ENCODE results near the gene PDLIM7.

The PDLIM7 gene

GRCh38 chr5:177456976-177457851, 40.2 kb downstream of the PDLIM7 start:
- Histone ChIP-seq H3K27me3 (ENCODE audit: control insufficient read depth in 2 of 2, insufficient read depth in 2 of 2, low read length in 2 of 2) (no peaks in the 10 kb centered on the region), H3K4me1 (ENCODE audit: control insufficient read depth in 2 of 2, insufficient read depth in 2 of 2, low read length in 2 of 2) (peaks cover 19 to 23% of the 10 kb centered on the region in 2 donors), H3K36me3 (ENCODE audit: control insufficient read depth in 2 of 2, insufficient read depth in 2 of 2, low read length in 2 of 2) (no peaks in the 10 kb centered on the region), H3K9ac (ENCODE audit: low read depth in 1 of 2, low read length in 2 of 2) (no peak overlapping the region), H3K27ac (ENCODE audit: low read depth in 2 of 2, low read length in 2 of 2) (no peak overlapping the region), H3K9me3 (ENCODE audit: control insufficient read depth in 2 of 2, low read length in 2 of 2) (no peaks in the 10 kb centered on the region), H3K4me3 (ENCODE audit: low read length in 2 of 2) (no peak overlapping the region)

- Histone ChIP-seq H3K27me3 (ENCODE audit: control insufficient read depth in 2 of 2, insufficient read depth in 2 of 2, low read length in 2 of 2) (no peaks in the 10 kb centered on the region), H3K4me1 (ENCODE audit: control insufficient read depth in 2 of 2, insufficient read depth in 2 of 2, low read length in 2 of 2) (peaks cover 19 to 23% of the 10 kb centered on the region in 2 donors), H3K36me3 (ENCODE audit: control insufficient read depth in 2 of 2, insufficient read depth in 2 of 2, low read length in 2 of 2) (no peaks in the 10 kb centered on the region), H3K27ac (ENCODE audit: low read depth in 2 of 2, low read length in 2 of 2) (no peak overlapping the region), H3K9me3 (ENCODE audit: control insufficient read depth in 2 of 2, low read length in 2 of 2) (no peaks in the 10 kb centered on the region), H3K4me3 (ENCODE audit: low read length in 2 of 2) (peak overlapping the region in 1 of 2 donors; percentile 72), H3K9ac (ENCODE audit: low read depth in 1 of 2, low read length in 2 of 2) (no peak overlapping the region)
Measured at GRCh38 chr5:177456591-177456964, 40.8 kb downstream of the PDLIM7 start.

GRCh38 chr5:177455661-177456590, 41.5 kb downstream of the PDLIM7 start:
- peak overlapping the region; percentile 60 to 73 for H3K9ac ChIP-seq (ENCODE audit: low read depth in 1 of 2, low read length in 2 of 2)
- peaks cover 19 to 23% of the 10 kb centered on the region in 2 donors for H3K4me1 ChIP-seq (ENCODE audit: control insufficient read depth in 2 of 2, insufficient read depth in 2 of 2, low read length in 2 of 2)
- no peaks in the 10 kb centered on the region for H3K36me3 ChIP-seq (ENCODE audit: control insufficient read depth in 2 of 2, insufficient read depth in 2 of 2, low read length in 2 of 2)

GRCh38 chr5:177455036-177455660, 42.3 kb downstream of the PDLIM7 start:
- H3K9me3 ChIP-seq (ENCODE audit: control insufficient read depth in 2 of 2, low read length in 2 of 2), result no peaks in the 10 kb centered on the region
- H3K36me3 ChIP-seq (ENCODE audit: control insufficient read depth in 2 of 2, insufficient read depth in 2 of 2, low read length in 2 of 2), result no peaks in the 10 kb centered on the region
- H3K27ac ChIP-seq (ENCODE audit: low read depth in 2 of 2, low read length in 2 of 2), result peak overlapping the region; percentile 74 to 80
- H3K27me3 ChIP-seq (ENCODE audit: control insufficient read depth in 2 of 2, insufficient read depth in 2 of 2, low read length in 2 of 2), result no peaks in the 10 kb centered on the region
- H3K9ac ChIP-seq (ENCODE audit: low read depth in 1 of 2, low read length in 2 of 2), result peak overlapping the region; percentile 60 to 73
- H3K4me3 ChIP-seq (ENCODE audit: low read length in 2 of 2), result peak overlapping the region; percentile 72 to 75
- peaks cover 19 to 23% of the 10 kb centered on the region in 2 donors for H3K4me1 ChIP-seq (ENCODE audit: control insufficient read depth in 2 of 2, insufficient read depth in 2 of 2, low read length in 2 of 2)

More at GRCh38 chr5:177455661-177456590, 41.5 kb downstream of the PDLIM7 start:
- Histone ChIP-seq H3K27me3 (ENCODE audit: control insufficient read depth in 2 of 2, insufficient read depth in 2 of 2, low read length in 2 of 2) (no peaks in the 10 kb centered on the region), H3K9me3 (ENCODE audit: control insufficient read depth in 2 of 2, low read length in 2 of 2) (no peaks in the 10 kb centered on the region), H3K4me3 (ENCODE audit: low read length in 2 of 2) (peak overlapping the region; percentile 72 to 75), H3K27ac (ENCODE audit: low read depth in 2 of 2, low read length in 2 of 2) (peak overlapping the region; percentile 74 to 80)

GRCh38 chr5:177454397-177455035, 42.9 kb downstream of the PDLIM7 start:
- H3K4me3 ChIP-seq (ENCODE audit: low read length in 2 of 2), result peak overlapping the region; percentile 72 to 75
- H3K36me3 ChIP-seq (ENCODE audit: control insufficient read depth in 2 of 2, insufficient read depth in 2 of 2, low read length in 2 of 2), result no peaks in the 10 kb centered on the region
- H3K27me3 ChIP-seq (ENCODE audit: control insufficient read depth in 2 of 2, insufficient read depth in 2 of 2, low read length in 2 of 2), result no peaks in the 10 kb centered on the region
- peak overlapping the region; percentile 74 to 80 for H3K27ac ChIP-seq (ENCODE audit: low read depth in 2 of 2, low read length in 2 of 2)
- peak overlapping the region; percentile 34 to 73 for H3K9ac ChIP-seq (ENCODE audit: low read depth in 1 of 2, low read length in 2 of 2)
- H3K4me1 ChIP-seq (ENCODE audit: control insufficient read depth in 2 of 2, insufficient read depth in 2 of 2, low read length in 2 of 2), result peaks cover 19 to 23% of the 10 kb centered on the region in 2 donors
- no peaks in the 10 kb centered on the region for H3K9me3 ChIP-seq (ENCODE audit: control insufficient read depth in 2 of 2, low read length in 2 of 2)

- Histone ChIP-seq H3K9me3 (ENCODE audit: control insufficient read depth in 2 of 2, low read length in 2 of 2) (no peaks in the 10 kb centered on the region), H3K27ac (ENCODE audit: low read depth in 2 of 2, low read length in 2 of 2) (peak overlapping the region; percentile 38 to 74), H3K36me3 (ENCODE audit: control insufficient read depth in 2 of 2, insufficient read depth in 2 of 2, low read length in 2 of 2) (no peaks in the 10 kb centered on the region), H3K27me3 (ENCODE audit: control insufficient read depth in 2 of 2, insufficient read depth in 2 of 2, low read length in 2 of 2) (peaks cover 0 to 3% of the 10 kb centered on the region in 2 donors), H3K9ac (ENCODE audit: low read depth in 1 of 2, low read length in 2 of 2) (peak overlapping the region in 1 of 2 donors; percentile 73), H3K4me1 (ENCODE audit: control insufficient read depth in 2 of 2, insufficient read depth in 2 of 2, low read length in 2 of 2) (peaks cover 19 to 23% of the 10 kb centered on the region in 2 donors), H3K4me3 (ENCODE audit: low read length in 2 of 2) (peak overlapping the region; percentile 72 to 75)
Measured at GRCh38 chr5:177453852-177454396, 43.5 kb downstream of the PDLIM7 start.

GRCh38 chr5:177452688-177453638, 44.4 kb downstream of the PDLIM7 start:
- H3K27me3 ChIP-seq (ENCODE audit: control insufficient read depth in 2 of 2, insufficient read depth in 2 of 2, low read length in 2 of 2), result peaks cover under 1 to 3% of the 10 kb centered on the region in 2 donors
- H3K9me3 ChIP-seq (ENCODE audit: control insufficient read depth in 2 of 2, low read length in 2 of 2), result no peaks in the 10 kb centered on the region
- H3K36me3 ChIP-seq (ENCODE audit: control insufficient read depth in 2 of 2, insufficient read depth in 2 of 2, low read length in 2 of 2), result no peaks in the 10 kb centered on the region
- H3K4me3 ChIP-seq (ENCODE audit: low read length in 2 of 2), result no peak overlapping the region
- H3K4me1 ChIP-seq (ENCODE audit: control insufficient read depth in 2 of 2, insufficient read depth in 2 of 2, low read length in 2 of 2), result peaks cover 19 to 25% of the 10 kb centered on the region in 2 donors
- H3K9ac ChIP-seq (ENCODE audit: low read depth in 1 of 2, low read length in 2 of 2), result no peak overlapping the region
- H3K27ac ChIP-seq (ENCODE audit: low read depth in 2 of 2, low read length in 2 of 2), result no peak overlapping the region

GRCh38 chr5:177450667-177451424, 46.6 kb downstream of the PDLIM7 start:
- Histone ChIP-seq H3K27ac (ENCODE audit: low read depth in 2 of 2, low read length in 2 of 2) (no peak overlapping the region), H3K27me3 (ENCODE audit: control insufficient read depth in 2 of 2, insufficient read depth in 2 of 2, low read length in 2 of 2) (peaks cover 5 to 6% of the 10 kb centered on the region in 2 donors), H3K4me3 (ENCODE audit: low read length in 2 of 2) (no peak overlapping the region), H3K4me1 (ENCODE audit: control insufficient read depth in 2 of 2, insufficient read depth in 2 of 2, low read length in 2 of 2) (peaks cover 19 to 32% of the 10 kb centered on the region in 2 donors), H3K9ac (ENCODE audit: low read depth in 1 of 2, low read length in 2 of 2) (no peak overlapping the region), H3K36me3 (ENCODE audit: control insufficient read depth in 2 of 2, insufficient read depth in 2 of 2, low read length in 2 of 2) (no peaks in the 10 kb centered on the region), H3K9me3 (ENCODE audit: control insufficient read depth in 2 of 2, low read length in 2 of 2) (no peaks in the 10 kb centered on the region)
